Smooth muscle cell (in vitro differentiated cells): ENCODE measurements around the gene THRAP3. TPM values are rescaled to one million over a fixed set of nuclear protein-coding genes. Genes with fewer than 3 reads are reported as not detected.

Experiments
- DNase-seq: peaks from one replicate; lab custom pipeline; 2025; ENCODE audit not compliant: unreplicated experiment; lab: John Stamatoyannopoulos, UW
- H2AFZ ChIP-seq: fragments of 200-600 bp; sonication (generic); 2 replicates; pipeline ENCODE4 v1.6.0; 2016; ENCODE audit warnings: antibody characterized with exemption, low read depth, mild to moderate bottlenecking
- H3F3A ChIP-seq: fragments of 200-600 bp; sonication (generic); 2 replicates; pipeline ENCODE4 v1.6.0; 2017; ENCODE audit warnings: antibody characterized with exemption, low read depth
- H3K27ac ChIP-seq: fragments of 200-600 bp; sonication (generic); 2 replicates; pipeline ENCODE4 v1.5.1; 2016; ENCODE audit warnings: low read depth, mild to moderate bottlenecking
- H3K27me3 ChIP-seq: fragments of 200-600 bp; sonication (generic); 2 replicates; pipeline ENCODE4 v1.6.1; 2016; ENCODE audit warnings: low read depth, mild to moderate bottlenecking
- H3K36me3 ChIP-seq: fragments of 200-600 bp; sonication (generic); 2 replicates; pipeline ENCODE4 v1.5.1; 2016; ENCODE audit warnings: low read depth
- H3K4me1 ChIP-seq: fragments of 200-600 bp; sonication (generic); 2 replicates; pipeline ENCODE4 v1.5.1; 2016; ENCODE audit warnings: low read depth
- H3K4me2 ChIP-seq: fragments of 200-600 bp; sonication (generic); 2 replicates; pipeline ENCODE4 v1.6.0; 2016; ENCODE audit warnings: mild to moderate bottlenecking
- H3K4me3 ChIP-seq: fragments of 200-600 bp; sonication (generic); 2 replicates; pipeline ENCODE4 v1.5.1; 2016; ENCODE audit warnings: mild to moderate bottlenecking
- H3K79me2 ChIP-seq: fragments of 200-600 bp; sonication (generic); 2 replicates; pipeline ENCODE4 v1.6.0; 2016; ENCODE audit warnings: low read depth, mild to moderate bottlenecking
- H3K9ac ChIP-seq: fragments of 200-600 bp; sonication (generic); 2 replicates; pipeline ENCODE4 v1.6.0; 2016; ENCODE audit warnings: low read depth
- H3K9me3 ChIP-seq: fragments of 200-600 bp; sonication (generic); replicated peaks from 2 replicates; pipeline ENCODE4 v1.5.1; 2016; ENCODE audit warnings: low read depth
- H4K20me1 ChIP-seq: fragments of 200-600 bp; sonication (generic); 2 replicates; pipeline ENCODE4 v1.6.0; 2016; ENCODE audit warnings: low read depth
- WGBS: methylation state at CpG from one replicate; pipeline ENCODE4 v1.1.7; 2016; ENCODE audit warnings: low lambda C conversion rate; 5-methylcytosine and 5-hydroxymethylcytosine counted together
- polyA plus RNA-seq: library from polyadenylated mRNA; unstranded; fragments of >200 nt; fragmentation: Nextera tagmentation; extraction: Ambion mirVana; gene quantifications from 2 replicates; pipeline ENCODE4 v1.2.1, GENCODE V29; 2016
- total RNA-seq: library from RNA; depleted of rRNA; stranded (reverse); fragments of >200 nt; gene quantifications from 2 replicates; pipeline ENCODE4 v1.2.3, GENCODE V29; 2014
- TF ChIP-seq, protein P1 (sequence below): fragments of 200-600 bp; sonication (generic); IDR thresholded peaks from 2 replicates; pipeline ENCODE4 v1.5.1; 2017; ENCODE audit warnings: borderline replicate concordance, mild to moderate bottlenecking, antibody characterized with exemption; ENCODE audit not compliant: insufficient read depth, poor library complexity, severe bottlenecking

THRAP3 gene
- total and polyA plus RNA-seq, 2 experiments from 2014 or later, result 45.1 to 60.5 TPM

DNA sequence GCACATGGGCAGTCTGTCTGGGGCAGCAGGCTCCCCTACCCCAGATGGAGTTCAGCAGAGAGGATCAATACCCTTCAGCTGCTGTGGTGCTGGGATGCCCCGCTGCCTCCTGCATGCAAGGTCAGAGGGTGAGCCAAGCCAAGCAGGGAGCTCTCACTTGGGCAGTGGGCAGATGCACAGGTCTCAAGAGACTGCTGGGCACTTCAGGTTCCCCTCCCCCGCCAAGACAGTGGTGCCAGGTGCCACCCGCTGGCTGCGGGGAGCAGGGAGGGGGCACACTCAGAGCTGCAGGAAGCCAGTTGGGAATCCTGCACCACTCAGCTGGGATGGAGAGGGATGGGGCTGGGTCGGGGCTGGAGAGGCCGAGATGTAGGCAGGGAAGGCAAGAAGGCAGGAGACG is 115.0 kb downstream of the THRAP3 start:
- WGBS, result 95% methylated on average over 7 of the region's 7 CpGs
- Histone ChIP-seq H3K9ac (no peak overlapping the region), H3K27me3 (no peaks in the 10 kb centered on the region), H2AFZ (no peak overlapping the region), H3K4me2 (no peak overlapping the region), H3K4me1 (no peaks in the 10 kb centered on the region), H3K79me2 (no peaks in the 10 kb centered on the region), H4K20me1 (no peaks in the 10 kb centered on the region), H3K27ac (no peak overlapping the region), H3K36me3 (no peaks in the 10 kb centered on the region), H3K4me3 (no peak overlapping the region), H3F3A (peaks cover 4% of the 10 kb centered on the region), H3K9me3 (no peaks in the 10 kb centered on the region)
- TF ChIP-seq, protein P1, sequence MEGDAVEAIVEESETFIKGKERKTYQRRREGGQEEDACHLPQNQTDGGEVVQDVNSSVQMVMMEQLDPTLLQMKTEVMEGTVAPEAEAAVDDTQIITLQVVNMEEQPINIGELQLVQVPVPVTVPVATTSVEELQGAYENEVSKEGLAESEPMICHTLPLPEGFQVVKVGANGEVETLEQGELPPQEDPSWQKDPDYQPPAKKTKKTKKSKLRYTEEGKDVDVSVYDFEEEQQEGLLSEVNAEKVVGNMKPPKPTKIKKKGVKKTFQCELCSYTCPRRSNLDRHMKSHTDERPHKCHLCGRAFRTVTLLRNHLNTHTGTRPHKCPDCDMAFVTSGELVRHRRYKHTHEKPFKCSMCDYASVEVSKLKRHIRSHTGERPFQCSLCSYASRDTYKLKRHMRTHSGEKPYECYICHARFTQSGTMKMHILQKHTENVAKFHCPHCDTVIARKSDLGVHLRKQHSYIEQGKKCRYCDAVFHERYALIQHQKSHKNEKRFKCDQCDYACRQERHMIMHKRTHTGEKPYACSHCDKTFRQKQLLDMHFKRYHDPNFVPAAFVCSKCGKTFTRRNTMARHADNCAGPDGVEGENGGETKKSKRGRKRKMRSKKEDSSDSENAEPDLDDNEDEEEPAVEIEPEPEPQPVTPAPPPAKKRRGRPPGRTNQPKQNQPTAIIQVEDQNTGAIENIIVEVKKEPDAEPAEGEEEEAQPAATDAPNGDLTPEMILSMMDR, result no peak
- DNase-seq, result no peak

GRCh38 chr1:36339615-36340014 is 115.4 kb downstream of the THRAP3 start:
- no peak overlapping the region for H3K27ac ChIP-seq
- H3K36me3 ChIP-seq, result no peaks in the 10 kb centered on the region
- no peak overlapping the region for H3K4me3 ChIP-seq
- no peak overlapping the region for H2AFZ ChIP-seq
- no peak overlapping the region for H3K4me2 ChIP-seq
- no peaks in the 10 kb centered on the region for H3K4me1 ChIP-seq
- no peak for DNase-seq
- TF ChIP-seq, protein P1, result no peak
- 93% methylated on average over 9 of the region's 9 CpGs for WGBS
- H3K9me3 ChIP-seq, result no peaks in the 10 kb centered on the region
- H3K9ac ChIP-seq, result no peak overlapping the region
- peaks cover 4% of the 10 kb centered on the region for H3F3A ChIP-seq
- H3K79me2 ChIP-seq, result no peaks in the 10 kb centered on the region
- H3K27me3 ChIP-seq, result no peaks in the 10 kb centered on the region
- no peaks in the 10 kb centered on the region for H4K20me1 ChIP-seq

DNA sequence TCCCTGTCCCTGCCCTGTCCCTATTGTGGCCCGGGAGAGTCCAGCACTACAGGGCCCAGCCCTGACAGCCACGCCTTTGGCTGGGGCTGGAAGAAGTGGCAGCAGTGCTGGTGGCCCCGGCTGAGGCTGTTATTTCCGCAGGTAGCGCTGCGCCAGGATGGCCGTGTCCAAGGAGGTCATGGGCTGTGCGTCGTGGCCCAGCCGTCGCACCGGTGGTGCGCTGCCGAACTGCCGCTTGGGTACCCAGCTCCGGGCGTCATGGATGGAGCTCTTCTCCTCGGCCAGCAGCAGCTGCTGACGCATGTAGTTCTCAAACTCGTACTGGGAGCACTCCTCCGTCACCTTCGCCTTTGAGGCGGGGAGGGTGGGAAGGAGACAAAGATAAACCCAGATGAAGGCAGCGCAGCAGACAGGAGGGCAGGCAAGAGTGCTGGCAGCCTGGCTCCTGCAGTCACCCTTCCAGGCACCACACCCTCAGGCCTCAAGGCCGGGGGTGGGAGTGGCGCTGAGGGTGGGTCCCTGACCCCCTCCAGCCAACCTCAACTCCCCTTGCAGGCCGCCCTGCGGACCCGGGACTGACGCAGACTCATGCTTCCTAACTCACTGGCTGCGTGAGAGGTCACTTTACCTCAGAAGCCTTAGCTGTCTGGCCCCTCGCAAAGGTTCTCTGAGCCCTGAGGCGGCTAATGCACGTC is 117.5 kb downstream of the THRAP3 start:
- Histone ChIP-seq H3K4me2 (no peak overlapping the region), H3K9me3 (no peaks in the 10 kb centered on the region), H3F3A (peaks cover 4% of the 10 kb centered on the region), H3K9ac (no peak overlapping the region), H3K79me2 (no peaks in the 10 kb centered on the region), H3K27ac (no peak overlapping the region), H3K36me3 (no peaks in the 10 kb centered on the region), H3K4me1 (no peaks in the 10 kb centered on the region), H4K20me1 (no peaks in the 10 kb centered on the region), H3K4me3 (no peak overlapping the region), H3K27me3 (no peaks in the 10 kb centered on the region), H2AFZ (no peak overlapping the region)
- DNase-seq, result no peak
- WGBS, result 97% methylated on average over 32 of the region's 34 CpGs
- TF ChIP-seq, protein P1, result no peak
